ENCODE results near the gene PCDHGC5.

PCDHGC5 gene

GRCh38 chr5:141533897-141534296, 45.0 kb downstream of the PCDHGC5 start:
- no peak for DNase-seq

GRCh38 chr5:141534492-141535213, 45.8 kb downstream of the PCDHGC5 start:
- no peak for DNase-seq
